ENCODE data around the gene MAPKAP1.

The MAPKAP1 gene

GRCh38 chr9:125534971-125535701 is 171.9 kb downstream of the MAPKAP1 start:
- no peak for DNase-seq (ENCODE audit: low spot score)

GRCh38 chr9:125532812-125533594 is 174.0 kb downstream of the MAPKAP1 start:
- DNase-seq (ENCODE audit: low spot score): no peak

- no peak for DNase-seq (ENCODE audit: low spot score)
Measured at GRCh38 chr9:125532412-125532811, 174.6 kb downstream of the MAPKAP1 start.

- no peak for DNase-seq (ENCODE audit: low spot score)
Measured at GRCh38 chr9:125529589-125530515, 177.2 kb downstream of the MAPKAP1 start.

GRCh38 chr9:125529107-125529506 is 177.9 kb downstream of the MAPKAP1 start:
- no peak for DNase-seq (ENCODE audit: low spot score)

GRCh38 chr9:125527471-125528002 is 179.5 kb downstream of the MAPKAP1 start:
- DNase-seq (ENCODE audit: low spot score): no peak

- no peak for DNase-seq (ENCODE audit: low spot score)
Measured at GRCh38 chr9:125525921-125526631, 180.9 kb downstream of the MAPKAP1 start.

GRCh38 chr9:125524583-125525355 is 182.2 kb downstream of the MAPKAP1 start:
- DNase-seq (ENCODE audit: low spot score): no peak

GRCh38 chr9:125523681-125524080 is 183.3 kb downstream of the MAPKAP1 start:
- DNase-seq (ENCODE audit: low spot score): no peak

- DNase-seq (ENCODE audit: low spot score): peak; percentile 27
Measured at GRCh38 chr9:125522328-125522725, 184.7 kb downstream of the MAPKAP1 start.

- DNase-seq (ENCODE audit: low spot score): peak; percentile 70
Measured at GRCh38 chr9:125521462-125522327, 185.3 kb downstream of the MAPKAP1 start.

- no peak for DNase-seq (ENCODE audit: low spot score)
Measured at GRCh38 chr9:125519734-125520133, 187.3 kb downstream of the MAPKAP1 start.

- no peak for DNase-seq (ENCODE audit: low spot score)
Measured at GRCh38 chr9:125517577-125517976, 189.4 kb downstream of the MAPKAP1 start.

GRCh38 chr9:125515983-125516940 is 190.7 kb downstream of the MAPKAP1 start:
- DNase-seq (ENCODE audit: low spot score): no peak

- no peak for DNase-seq (ENCODE audit: low spot score)
Measured at GRCh38 chr9:125515281-125515680, 191.7 kb downstream of the MAPKAP1 start.

GRCh38 chr9:125514468-125514867 is 192.5 kb downstream of the MAPKAP1 start:
- DNase-seq (ENCODE audit: low spot score): no peak

GRCh38 chr9:125513668-125514413 is 193.2 kb downstream of the MAPKAP1 start:
- peak; percentile 75 for DNase-seq (ENCODE audit: low spot score)

- DNase-seq (ENCODE audit: low spot score): no peak
Measured at GRCh38 chr9:125513303-125513667, 193.7 kb downstream of the MAPKAP1 start.
